H1 (cell line): ENCODE data around the gene KCNQ1.

ENCODE experiments used
- EZH2 ChIP-seq: fragments of 200-600 bp; sonication (generic); IDR thresholded peaks from 2 replicates; pipeline ENCODE4 v1.7.1; 2012; ENCODE audit warnings: low read depth, mild to moderate bottlenecking, moderate library complexity, low read length, inconsistent platforms; ENCODE audit not compliant: severe bottlenecking
- GTF2F1 ChIP-seq: IDR thresholded peaks from 2 replicates; pipeline ENCODE4 v1.6.1; 2012; ENCODE audit warnings: low read depth, low read length, improper control_type of control experiment, borderline replicate concordance
- MAFK ChIP-seq: IDR thresholded peaks from 2 replicates; pipeline ENCODE4 v1.6.1; 2012; ENCODE audit warnings: low read depth, mild to moderate bottlenecking, improper control_type of control experiment, low read length
- SUZ12 ChIP-seq: fragments of 200-600 bp; sonication (generic); IDR thresholded peaks from 2 replicates; pipeline ENCODE4 v1.6.1; 2012; ENCODE audit warnings: mild to moderate bottlenecking, inconsistent platforms, low read length, moderate library complexity, mixed read lengths
- ZNF274 ChIP-seq: IDR thresholded peaks from 2 replicates; pipeline ENCODE4 v1.7.0; 2012; ENCODE audit warnings: low read length, borderline replicate concordance; ENCODE audit errors: extremely low read depth
- TF ChIP-seq, protein P1 (sequence below), 3 experiments: IDR thresholded peaks; 1 replicate in 2 of 3; 2 replicates in 1 of 3; pipeline versions ENCODE4 v1.5.1 to v1.6.1; 2011; ENCODE audit warnings: low read length in 3 of 3, mild to moderate bottlenecking in 3 of 3, inconsistent platforms in 2 of 3, low read depth in 1 of 3, moderate library complexity in 1 of 3; ENCODE audit not compliant: insufficient read depth in 1 of 3; ENCODE audit errors: control extremely low read depth in 1 of 3

DNA sequence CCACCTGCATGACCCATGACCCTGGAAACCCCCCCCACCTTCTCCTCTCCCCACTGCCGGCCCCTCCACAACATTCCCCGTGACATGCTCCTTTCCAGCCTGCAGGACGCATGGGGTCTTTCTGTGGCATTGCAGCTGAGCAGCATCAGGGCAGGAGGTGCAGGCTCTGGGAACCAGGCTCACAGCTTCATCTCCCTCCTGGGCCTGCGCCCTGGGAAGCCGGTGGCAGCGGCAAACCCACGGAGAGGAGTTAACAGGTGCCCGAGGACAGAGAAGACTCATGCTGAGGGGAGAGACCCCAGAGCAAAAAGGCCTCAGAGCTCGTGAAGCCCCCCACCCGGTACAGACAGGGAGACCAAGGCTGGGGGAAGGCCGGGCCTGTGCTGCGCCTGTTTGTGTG, 408.6 kb downstream of the KCNQ1 start:
- TF ChIP-seq, protein P1, sequence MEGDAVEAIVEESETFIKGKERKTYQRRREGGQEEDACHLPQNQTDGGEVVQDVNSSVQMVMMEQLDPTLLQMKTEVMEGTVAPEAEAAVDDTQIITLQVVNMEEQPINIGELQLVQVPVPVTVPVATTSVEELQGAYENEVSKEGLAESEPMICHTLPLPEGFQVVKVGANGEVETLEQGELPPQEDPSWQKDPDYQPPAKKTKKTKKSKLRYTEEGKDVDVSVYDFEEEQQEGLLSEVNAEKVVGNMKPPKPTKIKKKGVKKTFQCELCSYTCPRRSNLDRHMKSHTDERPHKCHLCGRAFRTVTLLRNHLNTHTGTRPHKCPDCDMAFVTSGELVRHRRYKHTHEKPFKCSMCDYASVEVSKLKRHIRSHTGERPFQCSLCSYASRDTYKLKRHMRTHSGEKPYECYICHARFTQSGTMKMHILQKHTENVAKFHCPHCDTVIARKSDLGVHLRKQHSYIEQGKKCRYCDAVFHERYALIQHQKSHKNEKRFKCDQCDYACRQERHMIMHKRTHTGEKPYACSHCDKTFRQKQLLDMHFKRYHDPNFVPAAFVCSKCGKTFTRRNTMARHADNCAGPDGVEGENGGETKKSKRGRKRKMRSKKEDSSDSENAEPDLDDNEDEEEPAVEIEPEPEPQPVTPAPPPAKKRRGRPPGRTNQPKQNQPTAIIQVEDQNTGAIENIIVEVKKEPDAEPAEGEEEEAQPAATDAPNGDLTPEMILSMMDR (IDR thresholded peaks at IDR 0.05; ENCODE audit: control extremely low read depth in 1 of 3, insufficient read depth in 1 of 3, low read depth in 1 of 3, low read length in 3 of 3) = no peak
- TF ChIP-seq GTF2F1 (no peak), MAFK (no peak), ZNF274 (no peak), SUZ12 (no peak), EZH2 (no peak)
